ENCODE results near the gene NOL6. TPM values are rescaled to one million over a fixed set of nuclear protein-coding genes. Genes with fewer than 3 reads are reported as not detected.

The NOL6 gene
- total RNA-seq, 1 experiment from 2014 or later, result 39.3 TPM

- H3K9me3 Mint-ChIP-seq (ENCODE audit: low read depth, unreplicated experiment), result no peaks in the 10 kb centered on the region
- H3K4me1 Mint-ChIP-seq (ENCODE audit: low read depth, unreplicated experiment), result peaks cover 8% of the 10 kb centered on the region
- H3K27me3 Mint-ChIP-seq (ENCODE audit: unreplicated experiment), result no peaks in the 10 kb centered on the region
- TF ChIP-seq, protein P1, sequence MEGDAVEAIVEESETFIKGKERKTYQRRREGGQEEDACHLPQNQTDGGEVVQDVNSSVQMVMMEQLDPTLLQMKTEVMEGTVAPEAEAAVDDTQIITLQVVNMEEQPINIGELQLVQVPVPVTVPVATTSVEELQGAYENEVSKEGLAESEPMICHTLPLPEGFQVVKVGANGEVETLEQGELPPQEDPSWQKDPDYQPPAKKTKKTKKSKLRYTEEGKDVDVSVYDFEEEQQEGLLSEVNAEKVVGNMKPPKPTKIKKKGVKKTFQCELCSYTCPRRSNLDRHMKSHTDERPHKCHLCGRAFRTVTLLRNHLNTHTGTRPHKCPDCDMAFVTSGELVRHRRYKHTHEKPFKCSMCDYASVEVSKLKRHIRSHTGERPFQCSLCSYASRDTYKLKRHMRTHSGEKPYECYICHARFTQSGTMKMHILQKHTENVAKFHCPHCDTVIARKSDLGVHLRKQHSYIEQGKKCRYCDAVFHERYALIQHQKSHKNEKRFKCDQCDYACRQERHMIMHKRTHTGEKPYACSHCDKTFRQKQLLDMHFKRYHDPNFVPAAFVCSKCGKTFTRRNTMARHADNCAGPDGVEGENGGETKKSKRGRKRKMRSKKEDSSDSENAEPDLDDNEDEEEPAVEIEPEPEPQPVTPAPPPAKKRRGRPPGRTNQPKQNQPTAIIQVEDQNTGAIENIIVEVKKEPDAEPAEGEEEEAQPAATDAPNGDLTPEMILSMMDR (IDR thresholded peaks at IDR 0.05; ENCODE audit: unreplicated experiment), result peak; percentile 91
- intact Hi-C loops (cut with micrococcal nuclease; ENCODE audit: unreplicated experiment), result loop anchor here (1.0 to 5.0 kb wide), 3 partner anchors 50 to 92 kb away; no protein-coding TSS in a partner anchor
- H3K27ac Mint-ChIP-seq (ENCODE audit: unreplicated experiment), result no peak overlapping the region
- CTCF ChIA-PET, result interaction anchor here (0.6 to 2.5 kb wide), 9 partner anchors 9 to 180 kb away, joined by 3 to 27 read pairs (median 8); partner anchors contain the start of gene AQP3
- no peak overlapping the region for H3K4me3 Mint-ChIP-seq (ENCODE audit: low read depth, unreplicated experiment)
- BruUV-seq (replicated peaks), result no TSS peak
- H3K36me3 Mint-ChIP-seq (ENCODE audit: insufficient read depth, unreplicated experiment), result peaks cover 30% of the 10 kb centered on the region
- peak; percentile 74 for DNase-seq
Measured at GRCh38 chr9:33466565-33467495, 6.9 kb downstream of the NOL6 start.

DNA sequence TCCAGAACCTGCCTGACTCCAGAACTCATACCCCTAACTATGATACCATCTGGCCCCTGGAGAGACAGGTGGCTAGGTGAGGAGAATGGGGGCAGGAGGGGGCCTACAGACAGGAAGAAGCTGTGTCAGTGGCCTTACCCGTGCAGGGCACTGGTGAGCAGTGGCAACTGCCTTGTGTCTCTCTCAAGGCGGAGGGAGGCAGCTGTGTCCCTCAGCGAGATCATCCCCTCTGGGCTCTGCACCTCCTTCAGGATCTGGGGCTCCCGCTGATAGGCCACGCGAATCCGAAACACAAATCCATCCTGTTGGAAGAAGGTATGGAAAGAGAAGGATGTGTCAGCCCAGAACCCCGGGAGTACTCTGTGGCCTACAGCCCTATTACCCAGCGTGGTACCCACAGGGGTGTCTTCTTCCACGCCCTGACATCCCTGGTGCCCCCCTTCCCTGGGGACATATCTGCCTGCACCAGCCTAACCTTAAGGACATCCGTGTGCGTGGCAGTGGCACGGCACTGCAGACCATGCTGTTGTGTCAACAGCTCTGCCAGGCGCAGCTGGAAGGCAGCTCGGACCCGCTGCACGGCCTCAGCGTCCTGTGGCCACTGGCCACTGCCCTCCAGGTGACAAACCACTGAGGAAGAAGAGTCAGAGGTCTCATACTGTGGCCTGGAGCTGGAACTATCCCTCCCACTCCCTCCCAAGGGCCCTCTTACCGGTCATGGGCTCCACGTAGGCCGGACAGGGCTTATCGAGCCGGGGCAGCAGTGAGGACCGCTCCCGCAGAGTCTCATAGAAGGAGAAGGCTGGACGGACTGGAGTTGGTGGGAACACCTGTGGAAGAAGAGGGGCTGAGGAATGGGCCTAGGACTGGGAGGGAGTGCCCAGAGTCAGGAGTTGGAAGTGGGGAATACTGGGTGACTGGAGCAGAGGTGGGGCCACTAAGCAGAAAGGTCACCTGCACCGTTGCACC, 7.8 kb downstream of the NOL6 start:
- intact Hi-C loops (cut with micrococcal nuclease; ENCODE audit: unreplicated experiment), result loop anchor here (1.0 to 5.0 kb wide), 2 partner anchors 49 to 63 kb away; no protein-coding TSS in a partner anchor
- CTCF ChIA-PET, result interaction anchor here (0.6 to 2.5 kb wide), 10 partner anchors 8 to 179 kb away, joined by 3 to 27 read pairs (median 6); partner anchors contain the start of gene AQP3
- no peak overlapping the region for H3K4me3 Mint-ChIP-seq (ENCODE audit: low read depth, unreplicated experiment)
- TF ChIP-seq, protein P1 (IDR thresholded peaks at IDR 0.05; ENCODE audit: unreplicated experiment), result no peak
- no peaks in the 10 kb centered on the region for H3K27me3 Mint-ChIP-seq (ENCODE audit: unreplicated experiment)
- no TSS peak for BruUV-seq (replicated peaks)
- H3K9me3 Mint-ChIP-seq (ENCODE audit: low read depth, unreplicated experiment), result no peaks in the 10 kb centered on the region
- no peaks in the 10 kb centered on the region for H3K4me1 Mint-ChIP-seq (ENCODE audit: low read depth, unreplicated experiment)
- no peak overlapping the region for H3K27ac Mint-ChIP-seq (ENCODE audit: unreplicated experiment)
- DNase-seq, result no peak
- peaks cover 21% of the 10 kb centered on the region for H3K36me3 Mint-ChIP-seq (ENCODE audit: insufficient read depth, unreplicated experiment)

DNA sequence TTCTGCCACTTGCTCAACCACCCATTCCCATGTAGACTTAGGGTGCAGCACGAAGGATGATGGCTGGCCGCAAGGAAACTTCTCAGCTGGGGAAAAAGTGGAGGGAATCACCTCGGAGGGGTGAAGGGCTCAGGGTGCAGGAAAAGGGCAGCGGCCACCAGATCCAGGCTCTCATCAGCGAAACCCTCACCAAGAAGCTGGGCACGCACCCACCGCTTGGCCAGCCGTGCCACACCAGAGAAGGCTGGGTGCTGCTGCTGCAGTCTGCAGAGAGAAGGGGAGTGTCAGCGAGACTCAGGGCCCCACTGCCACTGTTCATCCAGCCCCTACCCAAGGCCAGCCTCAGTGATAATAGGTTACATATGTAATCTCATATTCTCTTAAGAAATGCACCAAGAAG, 8.6 kb downstream of the NOL6 start:
- Mint-ChIP-seq H3K4me1 (ENCODE audit: low read depth, unreplicated experiment) (no peaks in the 10 kb centered on the region), H3K36me3 (ENCODE audit: insufficient read depth, unreplicated experiment) (peaks cover 13% of the 10 kb centered on the region), H3K9me3 (ENCODE audit: low read depth, unreplicated experiment) (no peaks in the 10 kb centered on the region), H3K27ac (ENCODE audit: unreplicated experiment) (no peak overlapping the region), H3K4me3 (ENCODE audit: low read depth, unreplicated experiment) (no peak overlapping the region), H3K27me3 (ENCODE audit: unreplicated experiment) (no peaks in the 10 kb centered on the region)
- intact Hi-C loops (cut with micrococcal nuclease; ENCODE audit: unreplicated experiment), result loop anchor here (5.0 kb wide), 1 partner anchor 48 kb away; no protein-coding TSS in a partner anchor
- CTCF ChIA-PET, result no interaction called here
- no TSS peak for BruUV-seq (replicated peaks)
- TF ChIP-seq, protein P1 (IDR thresholded peaks at IDR 0.05; ENCODE audit: unreplicated experiment), result no peak
- no peak for DNase-seq

GRCh38 chr9:33464045-33464636, 9.6 kb downstream of the NOL6 start:
- no peaks in the 10 kb centered on the region for H3K9me3 Mint-ChIP-seq (ENCODE audit: low read depth, unreplicated experiment)
- peak overlapping the region; percentile 44 for H3K27ac Mint-ChIP-seq (ENCODE audit: unreplicated experiment)
- peaks cover 11% of the 10 kb centered on the region for H3K36me3 Mint-ChIP-seq (ENCODE audit: insufficient read depth, unreplicated experiment)
- no TSS peak for BruUV-seq (replicated peaks)
- TF ChIP-seq, protein P1 (IDR thresholded peaks at IDR 0.05; ENCODE audit: unreplicated experiment), result no peak
- H3K4me3 Mint-ChIP-seq (ENCODE audit: low read depth, unreplicated experiment), result no peak overlapping the region
- no peak for DNase-seq
- H3K27me3 Mint-ChIP-seq (ENCODE audit: unreplicated experiment), result no peaks in the 10 kb centered on the region
- CTCF ChIA-PET, result no interaction called here
- H3K4me1 Mint-ChIP-seq (ENCODE audit: low read depth, unreplicated experiment), result no peaks in the 10 kb centered on the region
- intact Hi-C loops (cut with micrococcal nuclease; ENCODE audit: unreplicated experiment), result no loop called here
